OCI-M2 (cell line): ENCODE results near the gene NINJ2.

ENCODE experiments used
- DNase-seq: peaks from one replicate; lab custom pipeline; 2025; ENCODE audit not compliant: unreplicated experiment; lab: John Stamatoyannopoulos, UW

The NINJ2 gene

GRCh38 chr12:535396-535795 lies 127.8 kb downstream of the NINJ2 start:
- DNase-seq = no peak

GRCh38 chr12:534216-534615 lies 129.0 kb downstream of the NINJ2 start:
- DNase-seq = no peak

GRCh38 chr12:533718-534117 lies 129.5 kb downstream of the NINJ2 start:
- no peak for DNase-seq

- DNase-seq = no peak
These were observed 130.2 kb downstream of the NINJ2 start for GRCh38 chr12:532908-533565.

- no peak for DNase-seq
These were observed 131.2 kb downstream of the NINJ2 start for GRCh38 chr12:531951-532585.

GRCh38 chr12:530821-531220 lies 132.4 kb downstream of the NINJ2 start:
- no peak for DNase-seq

GRCh38 chr12:530308-530707 lies 132.9 kb downstream of the NINJ2 start:
- no peak for DNase-seq

GRCh38 chr12:527729-528128 lies 135.5 kb downstream of the NINJ2 start:
- no peak for DNase-seq

- DNase-seq = no peak
These were observed 136.0 kb downstream of the NINJ2 start for GRCh38 chr12:527241-527640.

- DNase-seq = no peak
These were observed 137.2 kb downstream of the NINJ2 start for GRCh38 chr12:526089-526488.

- no peak for DNase-seq
These were observed 138.9 kb downstream of the NINJ2 start for GRCh38 chr12:524167-524951.

GRCh38 chr12:522692-523378 lies 140.4 kb downstream of the NINJ2 start:
- no peak for DNase-seq

- DNase-seq = no peak
These were observed 143.1 kb downstream of the NINJ2 start for GRCh38 chr12:520119-520518.

- DNase-seq = no peak
These were observed 145.7 kb downstream of the NINJ2 start for GRCh38 chr12:517538-517937.
